SU-DHL-6 (cell line): Measurements from ENCODE around the gene LAMA2.

Experiments used
- H2AFZ ChIP-seq: fragments of 200-600 bp; sonication (generic); 2 replicates; pipeline ENCODE4 v1.6.1; 2014; ENCODE audit warnings: low read depth, mild to moderate bottlenecking, moderate library complexity, mixed read lengths, antibody characterized with exemption, low read length; ENCODE audit not compliant: severe bottlenecking
- H3F3A ChIP-seq: fragments of 200-600 bp; shearing (Covaris generic); 2 replicates; pipeline ENCODE4 v1.6.0; 2016; ENCODE audit warnings: antibody characterized with exemption, mild to moderate bottlenecking; ENCODE audit not compliant: insufficient read depth
- H3K27ac ChIP-seq: fragments of 200-600 bp; sonication (generic); 2 replicates; pipeline ENCODE4 v1.5.1; 2016; ENCODE audit warnings: low read depth, mild to moderate bottlenecking, low read length, moderate library complexity, mixed read lengths
- H3K27me3 ChIP-seq: fragments of 200-600 bp; sonication (generic), shearing (Covaris generic); 2 replicates; pipeline ENCODE4 v1.6.0; 2014; ENCODE audit warnings: mild to moderate bottlenecking, low read length
- H3K36me3 ChIP-seq: fragments of 200-600 bp; sonication (generic); 2 replicates; pipeline ENCODE4 v1.6.1; 2014; ENCODE audit warnings: mild to moderate bottlenecking, low read length, mixed read lengths
- H3K4me2 ChIP-seq: fragments of 300-600, 200-600 bp; shearing (Covaris generic), sonication (generic); 2 replicates; pipeline ENCODE4 v1.6.0; 2014; ENCODE audit warnings: low read length, low read depth, mild to moderate bottlenecking; ENCODE audit not compliant: poor library complexity, severe bottlenecking
- H3K4me3 ChIP-seq: fragments of 200-600 bp; sonication (generic); 2 replicates; pipeline ENCODE4 v1.5.1; 2014; ENCODE audit warnings: antibody characterized with exemption, low read length, mild to moderate bottlenecking, mixed read lengths; ENCODE audit not compliant: insufficient read depth, poor library complexity, severe bottlenecking
- H3K79me2 ChIP-seq: fragments of 200-600 bp; sonication (generic); 2 replicates; pipeline ENCODE4 v1.6.1; 2014; ENCODE audit warnings: mild to moderate bottlenecking, low read length, moderate library complexity; ENCODE audit not compliant: insufficient read depth
- H3K9ac ChIP-seq: fragments of 200-600 bp; sonication (generic); 2 replicates; pipeline ENCODE4 v1.7.0; 2014; ENCODE audit warnings: mild to moderate bottlenecking, low read length
- H3K9me2 ChIP-seq: fragments of 200-600 bp; sonication (generic); replicated peaks from 2 replicates; pipeline ENCODE4 v1.6.1; 2014; ENCODE audit warnings: low read length; ENCODE audit not compliant: insufficient read depth
- H3K9me3 ChIP-seq: fragments of 200-600 bp; sonication (generic); 2 replicates; pipeline ENCODE4 v1.6.1; 2014; ENCODE audit warnings: low read length, mixed read lengths; ENCODE audit not compliant: insufficient read depth
- H4K20me1 ChIP-seq: fragments of 200-600 bp; sonication (generic); 2 replicates; pipeline ENCODE4 v1.6.1; 2014; ENCODE audit warnings: low read depth, mild to moderate bottlenecking, antibody characterized with exemption, low read length, moderate library complexity, mixed read lengths
- EZH2phosphoT487 ChIP-seq: fragments of 200-600 bp; sonication (generic), shearing (Covaris generic); conservative IDR thresholded peaks from 2 replicates; pipeline ENCODE4 v1.6.1; 2018; ENCODE audit warnings: mild to moderate bottlenecking, antibody characterized with exemption, low read length, moderate library complexity, mixed read lengths
- TF ChIP-seq, protein P1 (sequence below): fragments of 200-600 bp; sonication (generic); IDR thresholded peaks from one replicate; pipeline ENCODE4 v1.5.1; 2017; ENCODE audit warnings: antibody characterized with exemption, mild to moderate bottlenecking, low read length, moderate library complexity; ENCODE audit not compliant: insufficient read depth, poor library complexity, severe bottlenecking

The LAMA2 gene

DNA sequence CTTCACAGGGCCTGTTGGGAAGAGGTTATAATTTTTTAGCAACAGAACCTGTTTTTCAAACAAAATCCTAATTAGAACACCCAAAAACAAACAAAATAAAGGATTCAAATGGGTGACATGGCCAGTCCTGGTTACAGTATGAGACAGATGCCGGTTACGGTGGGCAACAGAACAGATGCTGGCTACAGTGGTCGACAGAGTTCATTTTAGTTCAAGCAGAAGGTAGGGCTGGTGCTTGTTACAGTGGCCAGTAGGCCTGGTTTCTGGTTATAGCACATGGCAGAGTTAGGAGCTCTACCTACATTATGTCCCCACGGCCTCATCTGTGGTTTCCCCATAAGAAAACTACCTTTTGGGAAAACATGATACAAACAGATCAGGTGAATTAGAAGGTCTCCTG is 327.7 kb downstream of the LAMA2 start:
- H3K4me3 ChIP-seq = no peak overlapping the region
- H3K9me3 ChIP-seq = no peaks in the 10 kb centered on the region
- no peak overlapping the region for H3K27ac ChIP-seq
- H3K9ac ChIP-seq = no peak overlapping the region
- H3K79me2 ChIP-seq = no peaks in the 10 kb centered on the region
- H3F3A ChIP-seq = no peaks in the 10 kb centered on the region
- no peaks in the 10 kb centered on the region for H3K27me3 ChIP-seq
- no peaks in the 10 kb centered on the region for H4K20me1 ChIP-seq
- H3K9me2 ChIP-seq = no peaks in the 10 kb centered on the region
- H3K36me3 ChIP-seq = no peaks in the 10 kb centered on the region
- TF ChIP-seq EZH2phosphoT487 = no peak
- TF ChIP-seq, protein P1, sequence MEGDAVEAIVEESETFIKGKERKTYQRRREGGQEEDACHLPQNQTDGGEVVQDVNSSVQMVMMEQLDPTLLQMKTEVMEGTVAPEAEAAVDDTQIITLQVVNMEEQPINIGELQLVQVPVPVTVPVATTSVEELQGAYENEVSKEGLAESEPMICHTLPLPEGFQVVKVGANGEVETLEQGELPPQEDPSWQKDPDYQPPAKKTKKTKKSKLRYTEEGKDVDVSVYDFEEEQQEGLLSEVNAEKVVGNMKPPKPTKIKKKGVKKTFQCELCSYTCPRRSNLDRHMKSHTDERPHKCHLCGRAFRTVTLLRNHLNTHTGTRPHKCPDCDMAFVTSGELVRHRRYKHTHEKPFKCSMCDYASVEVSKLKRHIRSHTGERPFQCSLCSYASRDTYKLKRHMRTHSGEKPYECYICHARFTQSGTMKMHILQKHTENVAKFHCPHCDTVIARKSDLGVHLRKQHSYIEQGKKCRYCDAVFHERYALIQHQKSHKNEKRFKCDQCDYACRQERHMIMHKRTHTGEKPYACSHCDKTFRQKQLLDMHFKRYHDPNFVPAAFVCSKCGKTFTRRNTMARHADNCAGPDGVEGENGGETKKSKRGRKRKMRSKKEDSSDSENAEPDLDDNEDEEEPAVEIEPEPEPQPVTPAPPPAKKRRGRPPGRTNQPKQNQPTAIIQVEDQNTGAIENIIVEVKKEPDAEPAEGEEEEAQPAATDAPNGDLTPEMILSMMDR = no peak
- no peak overlapping the region for H2AFZ ChIP-seq
- H3K4me2 ChIP-seq = no peak overlapping the region

DNA sequence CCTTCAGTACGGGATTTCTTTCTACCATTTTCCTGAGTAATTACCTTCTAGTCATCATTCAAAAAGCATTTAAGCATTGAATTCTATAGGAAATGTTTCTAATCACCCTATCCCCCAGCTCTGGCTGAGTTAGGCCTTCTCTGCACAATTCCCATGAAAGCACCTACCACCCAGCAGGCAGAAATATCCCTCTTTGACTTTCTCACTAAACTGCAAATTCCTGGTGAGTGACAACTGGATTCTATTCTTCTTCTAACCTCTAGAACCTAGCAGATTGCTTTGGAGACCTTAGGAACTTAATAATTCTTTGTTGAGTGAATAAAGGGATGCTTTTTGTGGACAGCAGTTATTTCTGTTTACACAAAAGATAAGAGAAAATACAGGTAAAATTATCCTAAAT is 328.7 kb downstream of the LAMA2 start:
- H2AFZ ChIP-seq = no peak overlapping the region
- no peaks in the 10 kb centered on the region for H3K79me2 ChIP-seq
- H3K36me3 ChIP-seq = no peaks in the 10 kb centered on the region
- H3F3A ChIP-seq = no peaks in the 10 kb centered on the region
- no peak for TF ChIP-seq EZH2phosphoT487
- TF ChIP-seq, protein P1 = no peak
- no peaks in the 10 kb centered on the region for H3K27me3 ChIP-seq
- H3K9me2 ChIP-seq = no peaks in the 10 kb centered on the region
- H3K9ac ChIP-seq = no peak overlapping the region
- H3K4me3 ChIP-seq = no peak overlapping the region
- H3K27ac ChIP-seq = no peak overlapping the region
- no peaks in the 10 kb centered on the region for H4K20me1 ChIP-seq
- no peak overlapping the region for H3K4me2 ChIP-seq
- no peaks in the 10 kb centered on the region for H3K9me3 ChIP-seq

DNA sequence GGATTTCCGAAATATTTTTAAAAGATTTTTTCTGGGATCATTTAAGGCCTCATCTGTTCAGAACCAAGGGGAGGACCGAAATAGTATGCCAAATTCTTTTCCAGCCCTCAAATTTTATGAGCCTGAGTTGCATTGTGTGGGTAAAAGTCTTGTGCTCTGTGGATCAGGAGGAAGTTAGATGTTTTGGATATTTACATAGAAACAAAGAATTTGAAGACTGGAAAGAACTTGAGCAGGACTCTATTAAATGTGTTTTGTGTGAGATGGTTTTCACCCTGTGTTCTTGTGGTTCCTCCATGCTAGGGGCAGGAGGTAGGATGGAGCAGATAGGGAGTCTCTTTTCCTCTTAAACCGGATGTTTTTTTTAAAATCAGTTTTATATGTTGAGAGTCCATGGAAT is 329.1 kb downstream of the LAMA2 start:
- Histone ChIP-seq H3K9me2 (no peaks in the 10 kb centered on the region), H3K79me2 (no peaks in the 10 kb centered on the region), H4K20me1 (no peaks in the 10 kb centered on the region), H3K36me3 (no peaks in the 10 kb centered on the region), H3K4me3 (no peak overlapping the region), H3K4me2 (no peak overlapping the region), H3K9me3 (no peaks in the 10 kb centered on the region), H3F3A (no peaks in the 10 kb centered on the region), H3K27ac (no peak overlapping the region), H3K9ac (no peak overlapping the region), H3K27me3 (no peaks in the 10 kb centered on the region), H2AFZ (no peak overlapping the region)
- no peak for TF ChIP-seq EZH2phosphoT487
- TF ChIP-seq, protein P1 = no peak
